ENCODE results near the gene TANC1. TPM values are rescaled to one million over a fixed set of nuclear protein-coding genes. Genes with fewer than 3 reads are reported as not detected.
A peak's percentile ranks its signal among the peaks of the same experiment; 100 is the strongest.

The TANC1 gene
- total and polyA plus RNA-seq, 2 experiments from 2014 or later, result 8.2 to 12.1 TPM

GRCh38 chr2:159110784-159111183 is 142.3 kb downstream of the TANC1 start:
- peak; percentile 40 for DNase-seq

GRCh38 chr2:159111346-159111927 is 143.0 kb downstream of the TANC1 start:
- in situ Hi-C loops (cut with MboI), result no loop called here
- Histone ChIP-seq H3K4me2 (ENCODE audit: unreplicated experiment) (no peak overlapping the region), H3K27me3 (replicated peaks; ENCODE audit: insufficient read depth) (no peaks in the 10 kb centered on the region), H3K79me2 (ENCODE audit: insufficient read depth) (0 out of 2 replicates have a peak, but pooled peaks cover under 1% of the 10 kb centered on the region), H3K9me2 (ENCODE audit: insufficient read depth) (no peaks in the 10 kb centered on the region), H3K36me3 (ENCODE audit: low read depth) (no peaks in the 10 kb centered on the region), H3K27ac (no peak overlapping the region), H2AFZ (no peak overlapping the region), H3F3A (ENCODE audit: insufficient read depth) (no peaks in the 10 kb centered on the region; the same call in 1 of the 2 replicates), H3K4me1 (ENCODE audit: insufficient read depth) (peaks cover 14% of the 10 kb centered on the region), H3K4me3 (no peak overlapping the region), H4K20me1 (ENCODE audit: insufficient read depth) (no peaks in the 10 kb centered on the region), H3K9me3 (ENCODE audit: low read depth) (no peaks in the 10 kb centered on the region), H3K9ac (no peak overlapping the region)
- TF ChIP-seq EZH2 (IDR thresholded peaks at IDR 0.05; ENCODE audit: insufficient read depth, poor library complexity, severe bottlenecking) (no peak), EZH2phosphoT487 (IDR thresholded peaks at IDR 0.05; ENCODE audit: insufficient read depth, low read depth) (no peak)
- WGBS, 2 experiments (ENCODE audit: low coverage in 1 of 2, low lambda C conversion rate in 2 of 2, missing lambda C conversion rate in 2 of 2), result 62 to 68% methylated on average over 8 of the region's 8 CpGs
- DNase-seq, result peak; percentile 60

More at GRCh38 chr2:159110784-159111183, 142.3 kb downstream of the TANC1 start:
- H3K9ac ChIP-seq, result no peak overlapping the region
- H3K9me2 ChIP-seq (ENCODE audit: insufficient read depth), result no peaks in the 10 kb centered on the region
- H3K27me3 ChIP-seq (replicated peaks; ENCODE audit: insufficient read depth), result no peaks in the 10 kb centered on the region
- H4K20me1 ChIP-seq (ENCODE audit: insufficient read depth), result no peaks in the 10 kb centered on the region
- WGBS, 2 experiments (ENCODE audit: low coverage in 1 of 2, low lambda C conversion rate in 2 of 2, missing lambda C conversion rate in 2 of 2), result 78 to 88% methylated on average over 2 of the region's 2 CpGs
- in situ Hi-C loops (cut with MboI), result no loop called here
- no peaks in the 10 kb centered on the region for H3K79me2 ChIP-seq (ENCODE audit: insufficient read depth)
- no peaks in the 10 kb centered on the region; the same call in 1 of the 2 replicates for H3F3A ChIP-seq (ENCODE audit: insufficient read depth)
- TF ChIP-seq EZH2 (IDR thresholded peaks at IDR 0.05; ENCODE audit: insufficient read depth, poor library complexity, severe bottlenecking) (no peak), EZH2phosphoT487 (IDR thresholded peaks at IDR 0.05; ENCODE audit: insufficient read depth, low read depth) (no peak)
- H3K4me1 ChIP-seq (ENCODE audit: insufficient read depth), result peaks cover 19% of the 10 kb centered on the region
- no peak overlapping the region for H3K4me2 ChIP-seq (ENCODE audit: unreplicated experiment)
- H3K4me3 ChIP-seq, result no peak overlapping the region
- no peak overlapping the region for H3K27ac ChIP-seq
- H3K9me3 ChIP-seq (ENCODE audit: low read depth), result no peaks in the 10 kb centered on the region
- no peaks in the 10 kb centered on the region for H3K36me3 ChIP-seq (ENCODE audit: low read depth)
- H2AFZ ChIP-seq, result no peak overlapping the region

- H3K9me2 ChIP-seq (ENCODE audit: insufficient read depth), result no peaks in the 10 kb centered on the region
- no peak overlapping the region for H2AFZ ChIP-seq
- in situ Hi-C loops (cut with MboI), result loop anchor here (5.0 kb wide), 1 partner anchor 218 kb away; no protein-coding TSS in a partner anchor
- TF ChIP-seq EZH2 (IDR thresholded peaks at IDR 0.05; ENCODE audit: insufficient read depth, poor library complexity, severe bottlenecking) (no peak), EZH2phosphoT487 (IDR thresholded peaks at IDR 0.05; ENCODE audit: insufficient read depth, low read depth) (no peak)
- no peak for DNase-seq
- no peaks in the 10 kb centered on the region for H3K9me3 ChIP-seq (ENCODE audit: low read depth)
- 0 out of 2 replicates have a peak, but pooled peaks cover 5% of the 10 kb centered on the region for H3K79me2 ChIP-seq (ENCODE audit: insufficient read depth)
- H3K9ac ChIP-seq, result no peak overlapping the region
- no peaks in the 10 kb centered on the region for H3K36me3 ChIP-seq (ENCODE audit: low read depth)
- no peak overlapping the region for H3K4me2 ChIP-seq (ENCODE audit: unreplicated experiment)
- H3K4me1 ChIP-seq (ENCODE audit: insufficient read depth), result peaks cover 13% of the 10 kb centered on the region
- H3K27me3 ChIP-seq (replicated peaks; ENCODE audit: insufficient read depth), result no peaks in the 10 kb centered on the region
- WGBS, 2 experiments (ENCODE audit: low coverage in 1 of 2, low lambda C conversion rate in 2 of 2, missing lambda C conversion rate in 2 of 2), result 96 to 99% methylated on average over 5 of the region's 5 CpGs
- H3F3A ChIP-seq (ENCODE audit: insufficient read depth), result no peaks in the 10 kb centered on the region; the same call in 1 of the 2 replicates
- no peak overlapping the region for H3K27ac ChIP-seq
- no peaks in the 10 kb centered on the region for H4K20me1 ChIP-seq (ENCODE audit: insufficient read depth)
- H3K4me3 ChIP-seq, result no peak overlapping the region
These were observed 146.4 kb downstream of the TANC1 start for GRCh38 chr2:159114835-159115234.

GRCh38 chr2:159116922-159117321 is 148.5 kb downstream of the TANC1 start:
- H3F3A ChIP-seq (ENCODE audit: insufficient read depth), result no peaks in the 10 kb centered on the region
- no peaks in the 10 kb centered on the region for H3K36me3 ChIP-seq (ENCODE audit: low read depth)
- H3K9me2 ChIP-seq (ENCODE audit: insufficient read depth), result no peaks in the 10 kb centered on the region
- H3K27ac ChIP-seq, result no peak overlapping the region
- in situ Hi-C loops (cut with MboI), result loop anchor here (5.0 kb wide), 1 partner anchor 220 kb away; no protein-coding TSS in a partner anchor
- WGBS, 2 experiments (ENCODE audit: low coverage in 1 of 2, low lambda C conversion rate in 2 of 2, missing lambda C conversion rate in 2 of 2), result 98 to 99% methylated on average over 6 of the region's 6 CpGs
- H3K9ac ChIP-seq, result no peak overlapping the region
- H3K4me3 ChIP-seq, result no peak overlapping the region
- DNase-seq, result no peak
- no peak overlapping the region for H3K4me2 ChIP-seq (ENCODE audit: unreplicated experiment)
- no peaks in the 10 kb centered on the region for H3K9me3 ChIP-seq (ENCODE audit: low read depth)
- TF ChIP-seq EZH2phosphoT487 (IDR thresholded peaks at IDR 0.05; ENCODE audit: insufficient read depth, low read depth), result no peak
- TF ChIP-seq EZH2 (IDR thresholded peaks at IDR 0.05; ENCODE audit: insufficient read depth, poor library complexity, severe bottlenecking), result no peak
- H3K79me2 ChIP-seq (ENCODE audit: insufficient read depth), result peaks cover 6% of the 10 kb centered on the region; the same call in 1 of the 2 replicates
- peaks cover 5% of the 10 kb centered on the region for H3K4me1 ChIP-seq (ENCODE audit: insufficient read depth)
- H4K20me1 ChIP-seq (ENCODE audit: insufficient read depth), result no peaks in the 10 kb centered on the region
- H3K27me3 ChIP-seq (replicated peaks; ENCODE audit: insufficient read depth), result no peaks in the 10 kb centered on the region
- no peak overlapping the region for H2AFZ ChIP-seq

Measured in GM23248 (cell line).